ENCODE results near the gene EPHA3.

GRCh38 chr3:89179355-89180001 lies 72.1 kb downstream of the EPHA3 start:
- TF ChIP-seq POLR2AphosphoS5 (IDR thresholded peaks at IDR 0.05; ENCODE audit: low read depth, low read length) (no peak), TAF1 (IDR thresholded peaks at IDR 0.05; ENCODE audit: low read depth, low read length) (no peak), POLR2A (IDR thresholded peaks at IDR 0.05; ENCODE audit: low read depth, low read length) (no peak), PAX5 (IDR thresholded peaks at IDR 0.05; ENCODE audit: insufficient read depth, low read length, severe bottlenecking) (no peak), POU2F2 (IDR thresholded peaks at IDR 0.05; ENCODE audit: low read depth, low read length) (no peak), SPI1 (IDR thresholded peaks at IDR 0.05; ENCODE audit: low read depth, low read length) (no peak)
